ENCODE results near the gene ZNF488.

Gene ZNF488

GRCh38 chr10:47339759-47340607, 44.1 kb downstream of the ZNF488 start:
- Histone ChIP-seq H3K27ac (no peak overlapping the region), H3K4me1 (peaks cover 0 to 10% (median 3%) of the 10 kb centered on the region in 4 donors), H3K36me3 (no peaks in the 10 kb centered on the region), H3K9me3 (no peaks in the 10 kb centered on the region), H3K27me3 (no peaks in the 10 kb centered on the region), H3K4me3 (no peak overlapping the region)
- peak in 1 of 2 donors; percentile 57 for DNase-seq
- no peak for TF ChIP-seq CTCF (IDR thresholded peaks at IDR 0.05)
- intact Hi-C loops (cut with DNase I; ENCODE audit: low total_unique reads), result no loop called here

GRCh38 chr10:47339186-47339735, 44.8 kb downstream of the ZNF488 start:
- peak in 1 of 2 donors; percentile 34 for DNase-seq
- intact Hi-C loops (cut with DNase I; ENCODE audit: low total_unique reads), result no loop called here

GRCh38 chr10:47337310-47337709, 46.8 kb downstream of the ZNF488 start:
- Histone ChIP-seq H3K4me1 (peaks cover 0 to 10% (median 3%) of the 10 kb centered on the region in 4 donors), H3K27me3 (no peaks in the 10 kb centered on the region), H3K27ac (no peak overlapping the region), H3K4me3 (no peak overlapping the region), H3K36me3 (no peaks in the 10 kb centered on the region), H3K9me3 (no peaks in the 10 kb centered on the region)
- DNase-seq, result peak in 1 of 2 donors; percentile 3
- intact Hi-C loops (cut with DNase I; ENCODE audit: low total_unique reads), result no loop called here
- no peak for TF ChIP-seq CTCF (IDR thresholded peaks at IDR 0.05)

More at GRCh38 chr10:47339186-47339735, 44.8 kb downstream of the ZNF488 start:
- Histone ChIP-seq H3K27me3 (no peaks in the 10 kb centered on the region), H3K9me3 (no peaks in the 10 kb centered on the region), H3K4me1 (peaks cover 0 to 10% (median 3%) of the 10 kb centered on the region in 4 donors), H3K27ac (no peak overlapping the region), H3K36me3 (no peaks in the 10 kb centered on the region), H3K4me3 (no peak overlapping the region)
- no peak for TF ChIP-seq CTCF (IDR thresholded peaks at IDR 0.05)

- no peaks in the 10 kb centered on the region for H3K9me3 ChIP-seq
- intact Hi-C loops (cut with DNase I; ENCODE audit: low total_unique reads), result no loop called here
- no peaks in the 10 kb centered on the region for H3K27me3 ChIP-seq
- no peaks in the 10 kb centered on the region for H3K36me3 ChIP-seq
- DNase-seq, result peak in 1 of 2 donors; percentile 31
- H3K4me1 ChIP-seq, result peaks cover 0 to 10% (median 3%) of the 10 kb centered on the region in 4 donors
- H3K4me3 ChIP-seq, result no peak overlapping the region
- no peak for TF ChIP-seq CTCF (IDR thresholded peaks at IDR 0.05)
- H3K27ac ChIP-seq, result peak overlapping the region in 1 of 2 donors; percentile 21
Observed at GRCh38 chr10:47336387-47337134, 47.5 kb downstream of the ZNF488 start.

- Histone ChIP-seq H3K27ac (peak overlapping the region in 1 of 2 donors; percentile 21), H3K36me3 (no peaks in the 10 kb centered on the region), H3K27me3 (no peaks in the 10 kb centered on the region), H3K4me3 (no peak overlapping the region), H3K9me3 (no peaks in the 10 kb centered on the region), H3K4me1 (peaks cover 0 to 10% (median 3%) of the 10 kb centered on the region in 4 donors)
- intact Hi-C loops (cut with DNase I; ENCODE audit: low total_unique reads), result no loop called here
- TF ChIP-seq CTCF (IDR thresholded peaks at IDR 0.05), result no peak
- DNase-seq, result peak in 1 of 2 donors; percentile 35
Observed at GRCh38 chr10:47335906-47336305, 48.2 kb downstream of the ZNF488 start.
